ENCODE measurements around the gene CREG2.

GRCh38 chr2:101354420-101355311 is 32.6 kb downstream of the CREG2 start:
- TF ChIP-seq CTCF (conservative IDR thresholded peaks at IDR 0.05) (no peak), EZH2 (IDR thresholded peaks at IDR 0.05; ENCODE audit: low read depth) (no peak)
